ENCODE measurements around the gene PCGF3. TPM values are rescaled to one million over a fixed set of nuclear protein-coding genes. Genes with fewer than 3 reads are reported as not detected.
"Not testable (repeated sequence)": the region's sequence is repeated elsewhere in the genome, so short reads cannot be mapped to it uniquely, and the experiment has no call there.

PCGF3 gene
- total RNA-seq, 2 donors from 2014 or later: 25.6 to 35.8 TPM

DNA sequence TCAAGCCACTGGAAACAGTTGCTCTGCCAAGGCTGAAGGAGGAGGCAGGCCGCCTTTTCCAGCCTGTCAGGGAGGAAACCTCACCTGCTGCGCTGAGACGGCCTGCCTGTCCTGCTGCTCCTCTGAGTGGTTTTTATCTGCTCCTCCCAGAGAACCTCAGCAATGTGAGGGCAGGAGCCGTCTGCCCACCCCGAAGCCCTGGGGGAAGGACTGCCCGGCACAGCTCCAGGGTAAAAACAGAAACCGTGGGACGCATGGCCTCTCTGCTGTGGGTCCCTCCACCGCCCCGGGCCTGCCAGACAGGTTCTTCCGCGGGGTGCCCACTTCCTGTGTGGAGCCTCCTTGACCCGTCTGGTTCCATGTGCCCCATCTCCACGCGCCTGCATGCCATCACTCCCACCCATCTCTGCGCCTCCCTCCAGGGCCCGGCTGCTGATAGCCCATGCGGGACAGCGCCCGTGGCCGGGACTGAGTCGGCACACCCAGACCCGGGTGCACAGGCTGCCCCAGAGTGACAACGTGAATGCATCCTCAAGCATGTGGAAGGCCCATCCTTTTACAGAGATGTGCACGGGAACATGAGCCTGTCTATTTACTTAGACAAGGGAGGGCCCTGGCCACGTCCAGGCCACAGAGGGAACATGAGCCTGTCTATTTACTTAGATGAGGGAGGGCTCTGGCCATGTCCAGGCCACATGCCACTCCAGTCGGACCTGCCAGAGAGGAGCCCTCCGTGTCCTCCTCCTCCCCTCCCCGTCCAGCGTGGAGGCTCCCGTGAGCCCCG is 12.7 kb upstream of the PCGF3 start:
- no peak for DNase-seq (ENCODE audit: low spot score)
- intact Hi-C loops (cut with DNase I): no loop called here

DNA sequence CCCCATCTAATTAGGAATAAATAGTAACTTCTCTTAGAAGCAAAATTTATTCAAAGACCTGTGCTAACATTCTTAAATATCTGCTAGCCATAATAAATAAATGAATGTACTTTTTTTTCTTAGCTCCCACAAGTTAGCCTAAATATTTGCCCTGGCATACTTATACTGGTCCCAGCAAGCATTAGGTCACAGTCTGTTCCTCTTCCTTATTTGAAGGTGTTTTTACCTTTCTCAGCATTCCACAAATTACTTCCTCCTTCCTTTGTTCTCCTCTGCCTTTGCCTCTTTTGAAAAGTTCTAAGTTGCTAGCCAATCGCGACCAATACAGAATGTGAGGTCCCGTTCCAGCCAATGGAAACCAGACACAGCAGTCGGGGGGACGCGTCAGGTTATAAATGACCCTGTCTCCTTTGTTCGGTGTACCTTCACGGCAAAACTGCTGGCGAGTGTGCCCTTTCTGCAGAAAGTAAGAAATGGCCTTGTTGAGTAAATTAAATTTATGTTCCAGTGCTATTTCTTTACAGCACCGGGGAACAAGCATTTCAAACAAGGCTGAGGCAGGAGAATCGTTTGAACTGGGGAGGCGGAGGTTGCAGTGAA is 11.2 kb upstream of the PCGF3 start:
- intact Hi-C loops (cut with DNase I); DNase-seq (ENCODE audit: low spot score): not testable (repeated sequence)

DNA sequence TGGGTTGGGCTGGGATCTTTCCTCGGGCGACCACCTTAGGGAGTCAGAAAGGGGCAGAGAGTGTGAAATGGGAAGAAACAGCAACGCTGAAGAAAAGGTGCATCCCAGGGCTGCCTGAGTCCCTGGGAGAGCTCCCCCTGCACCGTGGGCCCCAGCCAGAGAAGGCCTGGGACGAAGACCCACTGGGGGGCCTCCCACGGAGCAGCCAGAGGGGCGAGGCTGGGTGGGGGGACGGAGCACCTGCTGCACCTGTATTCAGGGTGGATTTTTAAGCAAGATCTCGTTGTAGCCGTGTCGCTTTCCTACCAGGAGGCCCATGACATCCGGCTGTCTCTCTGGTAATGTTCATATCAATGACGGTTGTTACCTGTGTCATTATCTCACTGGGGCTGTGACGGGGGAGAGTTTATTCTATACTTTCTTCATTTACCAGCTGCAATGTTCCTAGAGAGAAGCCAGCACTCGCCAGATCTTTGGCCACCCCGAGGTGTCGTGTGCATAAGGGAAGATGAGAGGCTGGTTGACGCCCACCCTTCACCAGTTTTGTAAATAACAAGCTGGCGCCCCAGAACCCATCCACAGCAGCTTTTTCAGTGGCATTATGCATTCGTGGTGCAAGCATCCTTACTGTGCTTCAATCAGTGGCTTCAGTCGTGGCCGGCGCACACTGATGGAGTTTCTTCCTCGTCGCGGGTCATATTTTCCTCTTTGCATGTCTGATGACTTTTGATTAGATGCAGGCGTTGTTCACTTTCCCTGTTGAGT is 5.6 kb upstream of the PCGF3 start:
- intact Hi-C loops (cut with DNase I): no loop called here
- DNase-seq (ENCODE audit: low spot score): no peak

DNA sequence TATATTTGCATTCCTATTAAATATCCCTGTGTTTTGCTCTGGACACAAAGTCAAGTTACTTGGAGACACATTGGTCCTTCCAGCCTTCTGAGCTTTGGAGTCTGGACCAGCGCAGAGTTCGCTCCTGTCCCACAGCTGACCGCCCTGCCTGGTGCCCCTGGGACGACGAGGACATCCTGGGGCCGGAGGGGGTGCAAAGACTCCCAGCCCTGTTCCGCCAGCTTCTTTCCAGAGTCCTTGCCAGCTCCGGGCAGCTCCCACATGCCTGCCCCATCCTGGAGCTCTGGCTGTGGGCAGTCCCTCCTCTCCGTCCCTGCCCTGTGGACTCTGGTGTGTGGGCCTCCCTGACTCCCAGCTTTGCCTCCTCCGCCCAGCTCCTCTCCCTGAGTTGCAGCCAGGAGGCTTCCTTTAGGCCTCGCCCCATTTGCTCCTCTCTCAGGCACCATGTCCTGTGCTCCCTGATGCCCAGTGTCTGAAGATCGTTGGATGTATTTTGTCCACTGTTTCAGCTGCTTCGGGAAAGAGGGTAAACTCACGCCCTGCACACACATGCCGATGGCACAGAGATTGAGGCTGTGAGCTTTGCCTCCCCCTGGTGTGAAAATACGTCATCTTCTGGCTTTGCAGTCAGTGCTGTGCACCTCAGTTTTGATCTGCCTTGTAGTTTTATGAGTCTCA is 4.9 kb upstream of the PCGF3 start:
- intact Hi-C loops (cut with DNase I): no loop called here
- DNase-seq (ENCODE audit: low spot score): no peak

DNA sequence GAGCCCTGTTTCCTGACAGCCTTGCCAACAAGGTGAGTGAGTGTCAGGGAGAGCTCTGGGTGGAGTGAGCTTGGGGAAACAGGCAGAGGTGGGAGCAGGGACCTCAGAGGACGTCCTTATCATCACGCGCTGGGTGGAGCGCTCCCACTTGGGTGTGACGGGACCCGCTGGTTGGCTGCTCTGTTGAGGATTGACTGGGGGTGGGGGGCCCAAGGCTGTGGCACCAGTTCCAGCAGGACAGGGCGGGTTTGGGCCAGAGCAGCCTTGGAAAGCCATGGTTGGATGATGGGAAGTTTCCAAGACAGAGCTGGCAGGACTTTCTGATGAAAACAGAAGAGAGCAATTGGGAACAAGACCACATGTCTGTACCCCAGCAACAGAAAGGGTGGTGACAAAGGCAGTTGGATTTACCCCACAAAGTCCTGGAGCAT is 3.0 kb upstream of the PCGF3 start:
- no peak for DNase-seq (ENCODE audit: low spot score)
- intact Hi-C loops (cut with DNase I): no loop called here

DNA sequence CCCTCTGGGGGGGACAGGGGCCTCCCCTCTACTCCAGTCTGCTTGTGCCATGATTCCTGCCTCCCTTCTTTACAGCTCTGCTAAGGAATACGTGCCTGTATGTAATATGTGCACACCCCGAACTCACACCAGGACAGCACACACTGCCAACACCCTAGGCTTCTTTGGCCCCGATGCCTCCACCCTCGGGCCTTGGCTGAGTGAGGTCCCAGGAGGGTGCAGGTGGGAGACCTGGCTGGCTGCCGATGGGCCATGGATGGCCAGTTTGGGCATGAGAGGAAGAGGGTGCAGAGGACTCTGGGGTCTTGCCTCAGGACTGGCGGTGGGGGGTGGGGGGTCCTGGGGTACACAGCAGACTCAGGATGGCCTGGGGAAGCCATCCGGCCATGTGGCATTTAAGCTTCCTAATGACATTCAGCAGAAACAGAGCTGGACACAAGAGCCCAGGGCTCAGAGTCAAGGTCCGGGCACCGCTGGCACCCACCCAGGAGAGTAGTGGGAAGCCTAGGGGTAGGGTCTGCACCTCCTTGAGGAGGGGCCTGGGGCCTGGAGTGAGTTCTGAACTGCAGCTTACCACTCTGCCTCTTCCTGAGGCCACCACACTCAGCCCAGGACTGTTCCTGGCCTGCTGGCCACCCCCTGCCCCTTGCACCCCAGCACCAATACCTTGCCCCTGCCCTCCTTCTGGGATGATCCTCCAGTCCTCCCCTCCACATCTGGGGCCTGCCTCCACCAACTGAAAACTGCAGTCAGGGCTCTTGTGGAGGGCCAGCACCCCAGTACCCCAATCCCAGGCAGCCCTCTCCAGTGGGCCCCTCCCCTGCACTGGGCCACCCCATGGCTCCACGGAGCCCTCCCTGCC is 2.1 kb upstream of the PCGF3 start:
- DNase-seq (ENCODE audit: low spot score): no peak
- intact Hi-C loops (cut with DNase I): no loop called here

DNA sequence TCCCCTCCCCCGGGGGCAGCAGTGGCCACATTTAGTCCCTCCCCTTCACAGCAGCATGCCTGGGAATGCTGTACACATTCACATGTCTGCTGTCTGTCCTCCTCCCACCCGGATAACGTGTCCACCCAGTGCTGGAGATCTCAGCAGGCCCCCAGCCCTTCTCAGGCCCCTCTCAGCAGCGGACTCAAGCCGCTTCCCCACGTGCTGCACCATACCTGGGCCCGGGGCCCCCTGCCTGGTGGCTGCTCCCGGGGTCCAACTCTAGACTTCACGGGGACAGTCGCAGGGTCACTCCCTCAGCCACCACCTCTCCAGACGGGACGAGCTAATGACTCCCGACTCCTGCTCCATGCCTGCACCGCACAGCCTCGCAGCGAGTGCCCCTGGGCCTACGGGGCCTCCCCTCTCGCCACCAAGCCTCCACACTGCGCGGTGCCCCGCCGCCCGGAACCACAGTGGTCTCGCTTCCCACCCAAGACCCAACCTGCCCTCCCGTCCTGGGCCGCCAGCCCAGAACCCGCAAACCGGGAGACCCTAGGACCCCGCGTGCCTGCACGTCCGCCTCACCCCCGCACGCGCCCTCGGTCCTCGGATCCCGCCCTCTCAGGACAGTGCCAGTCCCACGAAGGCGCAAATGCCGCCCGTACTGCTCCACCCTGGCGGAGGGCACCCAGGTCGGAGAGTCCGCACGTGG is 1.3 kb upstream of the PCGF3 start:
- DNase-seq (ENCODE audit: low spot score): peak; percentile 81
- intact Hi-C loops (cut with DNase I): no loop called here

DNA sequence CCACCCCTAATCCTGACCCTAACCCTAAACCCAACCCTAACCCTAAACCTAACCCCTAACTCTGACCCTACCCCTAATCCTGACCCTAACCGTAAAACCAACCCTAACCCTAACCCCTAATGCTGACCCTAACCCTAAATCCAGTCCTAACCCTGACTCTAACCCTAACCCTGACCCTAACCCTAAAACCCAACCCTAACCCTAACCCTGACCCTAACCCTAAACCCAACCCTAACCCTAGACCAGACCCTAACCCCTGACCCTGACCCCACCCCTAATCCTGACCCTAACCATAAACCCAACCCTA is 708 bp upstream of the PCGF3 start:
- intact Hi-C loops (cut with DNase I): no loop called here
- no peak for DNase-seq (ENCODE audit: low spot score)

DNA sequence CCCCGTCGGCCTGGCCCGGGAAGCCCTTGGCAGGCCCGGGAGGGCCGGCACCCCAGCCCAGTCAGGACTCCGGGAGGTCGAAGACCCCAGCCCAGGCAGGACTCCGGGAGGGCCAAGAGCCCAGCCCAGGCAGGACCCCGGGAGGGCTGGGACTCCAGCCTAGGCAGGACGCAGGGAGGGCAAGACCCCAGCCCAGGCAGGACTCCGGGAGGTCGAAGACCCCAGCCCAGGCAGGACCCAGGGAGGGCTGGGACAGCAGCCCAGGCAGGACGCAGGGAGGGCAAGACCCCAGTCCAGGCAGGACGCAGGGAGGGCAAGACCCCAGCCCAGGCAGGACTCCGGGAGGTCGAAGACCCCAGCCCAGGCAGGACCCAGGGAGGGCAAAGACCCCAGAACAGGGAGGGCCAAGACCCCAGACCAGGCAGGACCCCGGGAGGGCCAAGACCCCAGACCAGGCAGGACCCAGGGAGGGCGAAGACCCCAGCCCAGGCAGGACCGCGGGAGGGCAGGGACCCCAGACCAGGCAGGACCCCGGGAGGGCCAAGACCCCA is 526 bp downstream of the PCGF3 start:
- intact Hi-C loops (cut with DNase I); DNase-seq (ENCODE audit: low spot score): not testable (repeated sequence)

DNA sequence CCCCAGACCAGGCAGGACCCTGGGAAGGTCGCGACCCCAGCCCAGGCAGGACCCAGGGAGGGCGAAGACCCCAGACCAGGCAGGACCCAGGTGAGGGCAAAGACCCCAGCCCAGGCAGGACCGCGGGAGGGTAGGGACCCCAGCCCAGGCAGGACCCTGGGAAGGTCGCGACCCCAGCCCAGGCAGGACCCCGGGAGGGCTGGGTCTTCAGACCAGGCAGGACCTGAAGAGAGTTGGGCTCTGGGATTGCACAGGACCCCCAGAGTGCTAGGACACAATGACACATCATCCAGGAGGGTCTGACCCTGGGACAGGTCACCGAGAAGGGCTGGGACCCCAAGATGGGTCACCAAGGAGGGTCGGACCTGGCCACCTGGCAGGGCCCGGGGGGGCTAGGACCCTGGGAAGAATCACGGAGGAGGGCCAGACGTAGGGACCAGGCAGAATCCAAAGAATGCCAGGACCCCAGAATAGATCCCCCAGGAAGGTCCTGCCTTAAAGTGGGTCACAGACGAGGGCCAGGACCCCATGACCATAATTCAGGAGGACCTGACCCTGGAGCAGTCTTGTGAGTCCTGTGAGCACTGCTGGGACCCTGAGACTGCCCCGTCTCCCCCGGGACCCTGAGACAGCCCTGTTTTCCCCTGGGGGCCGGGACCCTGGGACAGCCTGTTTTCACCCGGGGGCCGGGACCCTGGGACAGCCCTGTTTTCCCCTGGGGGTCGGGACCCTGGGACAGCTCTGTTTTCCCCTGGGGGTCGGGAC is 1.4 kb downstream of the PCGF3 start:
- DNase-seq (ENCODE audit: low spot score): no peak
- intact Hi-C loops (cut with DNase I): no loop called here

DNA sequence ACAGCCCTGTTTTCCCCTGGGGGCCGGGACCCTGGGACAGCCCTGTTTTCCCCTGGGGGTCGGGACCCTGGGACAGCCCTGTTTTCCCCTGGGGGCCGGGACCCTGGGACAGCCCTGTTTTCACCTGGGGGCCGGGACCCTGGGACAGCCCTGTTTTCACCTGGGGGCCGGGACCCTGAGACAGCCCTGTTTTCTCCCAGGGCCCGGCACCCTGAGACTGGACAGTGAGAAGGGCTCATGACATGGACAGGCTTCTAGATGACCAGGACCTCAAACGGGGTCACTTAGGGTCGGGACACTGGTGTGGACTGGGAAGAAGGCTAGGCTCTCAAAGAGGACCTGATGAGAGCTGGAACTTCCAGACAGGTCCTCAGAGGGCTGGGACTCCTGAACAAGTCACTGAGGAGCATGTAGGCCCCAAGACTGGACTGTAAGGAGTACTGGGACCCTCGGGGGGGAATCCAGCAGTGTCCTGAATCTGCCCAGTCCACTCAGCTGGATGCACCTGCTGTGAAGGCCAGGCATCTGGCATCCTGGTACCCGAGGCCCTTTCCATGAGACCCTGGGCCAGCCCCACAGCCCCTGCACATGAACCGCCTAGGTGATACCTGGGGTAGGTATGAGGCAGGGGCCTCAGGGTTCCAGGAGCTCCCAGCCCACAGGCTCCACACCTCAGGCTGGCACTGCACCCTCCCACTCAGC is 2.4 kb downstream of the PCGF3 start:
- intact Hi-C loops (cut with DNase I): no loop called here
- DNase-seq (ENCODE audit: low spot score): no peak

DNA sequence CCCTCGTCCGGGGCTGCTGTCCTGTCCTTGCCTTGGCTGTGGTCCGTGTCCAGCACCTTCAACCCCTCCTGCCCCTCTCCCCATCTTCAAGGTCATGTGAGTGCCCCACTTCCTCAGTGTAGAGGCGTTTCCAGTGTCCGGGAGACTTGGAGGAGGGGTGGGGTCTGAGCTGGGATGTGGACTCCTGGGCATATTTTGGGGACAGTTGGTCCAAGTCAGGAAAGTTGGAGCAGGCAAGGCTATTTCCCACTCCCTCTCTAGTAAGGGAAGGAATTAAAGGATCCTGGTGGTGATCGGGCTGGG is 3.0 kb downstream of the PCGF3 start:
- no peak for DNase-seq (ENCODE audit: low spot score)
- intact Hi-C loops (cut with DNase I): no loop called here

DNA sequence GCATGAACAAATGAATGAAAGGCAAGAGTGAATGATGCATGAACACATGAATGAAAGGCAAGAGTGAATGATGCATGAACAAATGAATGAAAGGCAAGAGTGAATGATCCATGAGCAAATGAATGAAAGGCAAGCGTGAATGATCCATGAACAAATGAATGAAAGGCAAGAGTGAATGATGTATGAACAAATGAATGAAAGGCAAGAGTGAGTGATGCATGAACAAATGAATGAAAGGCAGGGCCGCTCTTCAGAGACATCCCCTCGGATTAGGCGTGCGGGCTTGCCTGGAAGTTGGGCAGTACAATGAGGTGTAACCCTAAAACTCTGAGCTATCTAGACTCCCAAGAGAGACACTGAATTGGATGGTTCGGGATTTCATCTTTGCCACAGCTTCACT is 3.7 kb downstream of the PCGF3 start:
- intact Hi-C loops (cut with DNase I): no loop called here
- no peak for DNase-seq (ENCODE audit: low spot score)

DNA sequence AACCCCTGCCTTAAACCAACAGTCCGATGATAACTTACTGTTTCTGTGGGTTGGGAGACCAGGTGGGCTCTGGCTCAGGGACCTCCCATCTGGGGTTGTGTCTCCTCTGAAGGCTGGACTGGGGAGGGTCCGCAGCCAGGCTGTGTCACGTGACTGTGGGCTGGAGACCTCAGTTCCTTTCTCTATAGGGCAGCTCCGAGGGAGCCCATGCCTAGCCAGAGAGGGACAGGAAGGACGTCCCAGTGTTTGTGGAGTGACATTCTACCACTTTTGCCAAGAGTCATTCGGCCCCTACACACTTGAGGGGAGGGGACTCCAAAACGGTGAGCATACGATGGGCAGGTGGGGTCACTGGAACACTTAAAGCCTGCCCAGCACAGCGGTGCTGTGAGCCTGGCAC is 4.5 kb downstream of the PCGF3 start:
- intact Hi-C loops (cut with DNase I): no loop called here
- DNase-seq (ENCODE audit: low spot score): no peak

DNA sequence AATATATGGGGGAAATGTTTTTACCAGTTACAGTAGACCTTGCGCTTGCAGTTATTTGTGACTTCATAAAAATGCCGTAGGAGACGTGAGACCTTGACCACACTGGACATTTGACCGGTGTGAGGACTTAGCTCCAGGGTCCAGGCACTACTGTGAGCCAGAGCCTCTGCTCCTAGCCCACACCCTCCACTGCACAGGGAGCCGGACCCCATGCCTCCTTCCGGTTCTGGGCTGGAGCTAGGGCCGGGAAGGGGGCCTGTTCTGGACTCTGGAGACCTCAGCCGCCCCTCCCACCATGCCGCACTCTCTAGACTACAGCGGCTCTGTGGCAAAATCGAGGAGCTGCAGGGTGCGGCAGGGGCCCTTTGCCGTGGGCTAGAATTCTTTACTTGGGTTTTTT is 5.3 kb downstream of the PCGF3 start:
- DNase-seq (ENCODE audit: low spot score): no peak
- intact Hi-C loops (cut with DNase I): no loop called here

DNA sequence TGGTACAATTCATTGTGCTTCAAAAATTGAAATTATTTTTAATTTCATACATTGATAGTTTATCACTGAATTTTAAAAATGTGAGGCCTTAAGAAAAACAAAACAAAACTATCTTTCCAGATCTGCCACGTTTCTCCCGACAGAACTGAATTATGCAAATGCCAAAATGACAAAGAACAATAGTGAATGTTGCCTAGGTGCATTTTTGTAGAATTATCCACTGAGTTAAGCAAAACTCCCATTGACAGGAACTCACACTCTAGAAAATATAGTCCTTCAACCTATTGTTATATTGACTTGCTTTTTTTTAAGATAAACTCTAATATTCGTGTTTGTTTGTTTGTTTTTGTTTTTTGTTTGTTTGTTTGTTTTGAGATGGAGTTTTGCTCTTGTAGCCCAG is 6.5 kb downstream of the PCGF3 start:
- no peak for DNase-seq (ENCODE audit: low spot score)
- intact Hi-C loops (cut with DNase I): no loop called here

DNA sequence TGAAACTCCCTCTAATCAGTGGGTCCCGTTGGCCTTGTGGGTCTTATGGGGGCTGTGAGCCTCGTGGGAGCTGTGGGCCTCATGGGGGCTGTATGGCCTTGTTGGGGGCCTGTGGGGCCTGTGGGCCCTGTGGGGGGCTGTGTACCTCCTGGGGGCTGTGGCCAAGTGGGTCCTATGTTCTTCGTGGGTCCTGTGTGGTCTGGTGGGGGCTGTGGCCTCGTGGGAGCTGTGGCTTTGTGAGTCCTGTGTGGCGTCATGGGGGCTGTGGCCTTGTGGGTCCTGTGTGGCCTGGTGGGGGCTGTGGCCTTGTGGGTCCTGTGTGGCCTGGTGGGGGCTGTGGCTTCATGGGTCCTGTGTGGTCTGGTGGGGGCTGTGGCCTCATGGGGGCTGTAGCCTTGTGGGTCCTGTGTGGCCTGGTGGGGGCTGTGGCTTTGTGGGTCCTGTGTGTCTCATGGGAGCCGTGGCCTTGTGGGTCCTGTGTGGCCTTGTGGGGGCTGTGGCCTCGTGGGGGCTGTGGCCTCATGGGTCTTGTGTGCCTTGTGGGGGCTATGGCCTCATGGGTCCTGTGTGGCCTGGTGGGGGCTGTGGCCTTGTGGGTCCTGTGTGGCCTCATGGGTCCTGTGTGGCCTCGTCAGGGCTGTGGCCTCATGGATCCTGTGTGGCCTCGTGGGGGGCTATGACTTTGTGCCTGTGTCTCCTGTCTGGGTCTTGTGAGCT is 7.4 kb downstream of the PCGF3 start:
- intact Hi-C loops (cut with DNase I): no loop called here
- no peak for DNase-seq (ENCODE audit: low spot score)
